ENCODE data around the gene CCL2. TPM values are rescaled to one million over a fixed set of nuclear protein-coding genes. Genes with fewer than 3 reads are reported as not detected.

The CCL2 gene
- not detected in 2 replicates for total RNA-seq (2014; rRNA removed; shearing (Covaris generic); ENCODE audit: low replicate concordance)

DNA sequence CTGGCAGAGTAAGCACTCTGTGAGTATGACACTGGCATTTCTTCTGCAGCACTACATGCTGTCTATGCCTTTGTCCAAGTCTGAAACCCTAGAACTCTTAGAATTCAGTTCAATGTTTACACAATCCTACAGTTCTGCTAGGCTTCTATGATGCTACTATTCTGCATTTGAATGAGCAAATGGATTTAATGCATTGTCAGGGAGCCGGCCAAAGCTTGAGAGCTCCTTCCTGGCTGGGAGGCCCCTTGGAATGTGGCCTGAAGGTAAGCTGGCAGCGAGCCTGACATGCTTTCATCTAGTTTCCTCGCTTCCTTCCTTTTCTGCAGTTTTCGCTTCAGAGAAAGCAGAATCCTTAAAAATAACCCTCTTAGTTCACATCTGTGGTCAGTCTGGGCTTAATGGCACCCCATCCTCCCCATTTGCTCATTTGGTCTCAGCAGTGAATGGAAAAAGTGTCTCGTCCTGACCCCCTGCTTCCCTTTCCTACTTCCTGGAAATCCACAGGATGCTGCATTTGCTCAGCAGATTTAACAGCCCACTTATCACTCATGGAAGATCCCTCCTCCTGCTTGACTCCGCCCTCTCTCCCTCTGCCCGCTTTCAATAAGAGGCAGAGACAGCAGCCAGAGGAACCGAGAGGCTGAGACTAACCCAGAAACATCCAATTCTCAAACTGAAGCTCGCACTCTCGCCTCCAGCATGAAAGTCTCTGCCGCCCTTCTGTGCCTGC, at the start of gene CCL2:
Gene CCL2, plus strand, starts transcription at position 635 of the 730 bp plus-strand sequence. Its CDS starts 65 bp downstream, at position 700.
- Histone ChIP-seq H3K9me2 (replicated peaks; ENCODE audit: insufficient read depth, low read length) (no peaks in the 10 kb centered on the region), H3K9me3 (ENCODE audit: low read length) (no peaks in the 10 kb centered on the region), H3K4me3 (ENCODE audit: low read length) (no peak within 1 kb of the TSS), H4K20me1 (ENCODE audit: insufficient read depth, low read depth, low read length) (no peaks in the 10 kb centered on the region), H2AFZ (ENCODE audit: low read length) (no peak within 1 kb of the TSS), H3K4me1 (ENCODE audit: low read length) (no peaks in the 10 kb centered on the region), H3K4me2 (ENCODE audit: low read depth, low read length, poor library complexity, severe bottlenecking) (no peak within 1 kb of the TSS), H3K79me2 (ENCODE audit: low read length) (no peaks in the 10 kb centered on the region), H3K9ac (ENCODE audit: low read length) (no peak within 1 kb of the TSS), H3K27ac (ENCODE audit: low read length) (no peak within 1 kb of the TSS), H3K36me3 (ENCODE audit: insufficient read depth, low read length) (no peaks in the 10 kb centered on the region), H3K27me3 (ENCODE audit: low read length) (no peaks in the 10 kb centered on the region)
- no peak for DNase-seq

- Histone ChIP-seq H3K79me2 (ENCODE audit: low read length) (no peaks in the 10 kb centered on the region), H3K36me3 (ENCODE audit: insufficient read depth, low read length) (no peaks in the 10 kb centered on the region), H3K9ac (ENCODE audit: low read length) (no peak overlapping the region), H4K20me1 (ENCODE audit: insufficient read depth, low read depth, low read length) (no peaks in the 10 kb centered on the region), H3K27ac (ENCODE audit: low read length) (no peak overlapping the region), H3K9me3 (ENCODE audit: low read length) (no peaks in the 10 kb centered on the region), H3K4me3 (ENCODE audit: low read length) (no peak overlapping the region), H3K9me2 (replicated peaks; ENCODE audit: insufficient read depth, low read length) (no peaks in the 10 kb centered on the region), H3K4me1 (ENCODE audit: low read length) (no peaks in the 10 kb centered on the region), H3K4me2 (ENCODE audit: low read depth, low read length, poor library complexity, severe bottlenecking) (no peak overlapping the region), H3K27me3 (ENCODE audit: low read length) (no peaks in the 10 kb centered on the region), H2AFZ (ENCODE audit: low read length) (no peak overlapping the region)
- no peak for DNase-seq
Measured at GRCh38 chr17:34205401-34205800, 49.7 kb upstream of the CCL2 start.

DNA sequence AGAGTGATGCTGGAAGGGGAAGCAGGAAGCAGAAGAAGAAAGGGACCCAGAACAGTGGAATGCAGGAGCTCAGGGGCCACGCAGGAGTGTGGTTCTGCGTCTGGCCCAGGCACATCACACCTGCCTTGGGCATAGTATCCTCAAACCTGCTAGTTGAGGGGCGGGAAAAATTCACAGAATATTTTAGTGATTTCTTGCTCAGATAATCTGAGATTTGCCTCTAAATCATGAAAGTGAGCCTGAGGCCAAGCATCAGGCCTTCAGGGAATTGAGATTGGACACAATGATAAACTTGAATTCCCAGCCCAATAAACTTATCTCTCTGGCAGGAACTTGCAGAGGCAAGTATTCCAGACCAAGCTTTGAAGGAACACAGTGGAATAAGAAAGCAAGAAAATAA, 48.5 kb upstream of the CCL2 start:
- Histone ChIP-seq H3K9me2 (replicated peaks; ENCODE audit: insufficient read depth, low read length) (no peaks in the 10 kb centered on the region), H3K27me3 (ENCODE audit: low read length) (no peaks in the 10 kb centered on the region), H3K4me2 (ENCODE audit: low read depth, low read length, poor library complexity, severe bottlenecking) (no peak overlapping the region), H3K36me3 (ENCODE audit: insufficient read depth, low read length) (no peaks in the 10 kb centered on the region), H3K4me3 (ENCODE audit: low read length) (no peak overlapping the region), H3K4me1 (ENCODE audit: low read length) (no peaks in the 10 kb centered on the region), H3K27ac (ENCODE audit: low read length) (no peak overlapping the region), H3K9me3 (ENCODE audit: low read length) (no peaks in the 10 kb centered on the region), H3K9ac (ENCODE audit: low read length) (no peak overlapping the region), H3K79me2 (ENCODE audit: low read length) (no peaks in the 10 kb centered on the region), H2AFZ (ENCODE audit: low read length) (no peak overlapping the region), H4K20me1 (ENCODE audit: insufficient read depth, low read depth, low read length) (no peaks in the 10 kb centered on the region)
- DNase-seq = no peak

GRCh38 chr17:34207572-34207971, 47.5 kb upstream of the CCL2 start:
- H3K9ac ChIP-seq (ENCODE audit: low read length) = no peak overlapping the region
- no peaks in the 10 kb centered on the region for H3K79me2 ChIP-seq (ENCODE audit: low read length)
- H3K9me2 ChIP-seq (replicated peaks; ENCODE audit: insufficient read depth, low read length) = no peaks in the 10 kb centered on the region
- H3K4me3 ChIP-seq (ENCODE audit: low read length) = no peak overlapping the region
- no peaks in the 10 kb centered on the region for H3K27me3 ChIP-seq (ENCODE audit: low read length)
- H2AFZ ChIP-seq (ENCODE audit: low read length) = no peak overlapping the region
- H3K4me2 ChIP-seq (ENCODE audit: low read depth, low read length, poor library complexity, severe bottlenecking) = no peak overlapping the region
- H3K36me3 ChIP-seq (ENCODE audit: insufficient read depth, low read length) = no peaks in the 10 kb centered on the region
- no peak overlapping the region for H3K27ac ChIP-seq (ENCODE audit: low read length)
- no peaks in the 10 kb centered on the region for H4K20me1 ChIP-seq (ENCODE audit: insufficient read depth, low read depth, low read length)
- H3K4me1 ChIP-seq (ENCODE audit: low read length) = no peaks in the 10 kb centered on the region
- no peaks in the 10 kb centered on the region for H3K9me3 ChIP-seq (ENCODE audit: low read length)
- DNase-seq = no peak

DNA sequence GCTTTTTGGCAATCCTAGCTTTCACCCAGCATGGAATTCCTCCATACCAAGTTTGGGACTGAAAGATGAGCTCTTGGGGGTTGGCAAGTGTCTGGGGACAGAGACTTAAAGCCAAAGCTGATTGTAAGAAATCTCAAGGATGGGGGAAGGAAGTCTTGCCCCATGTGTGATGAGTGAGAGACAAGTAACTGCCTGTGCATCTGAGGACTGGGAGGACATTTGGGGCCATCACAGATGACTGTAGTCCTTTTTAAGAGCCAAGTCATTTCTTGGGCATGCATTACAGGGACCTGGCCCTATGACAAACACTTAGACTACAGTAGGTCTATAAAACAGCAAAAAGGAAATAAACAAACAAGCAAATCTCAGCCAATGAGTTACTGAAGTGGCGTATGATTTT, 36.3 kb upstream of the CCL2 start:
- Histone ChIP-seq H3K36me3 (ENCODE audit: insufficient read depth, low read length) (no peaks in the 10 kb centered on the region), H4K20me1 (ENCODE audit: insufficient read depth, low read depth, low read length) (no peaks in the 10 kb centered on the region), H3K27me3 (ENCODE audit: low read length) (no peaks in the 10 kb centered on the region), H3K79me2 (ENCODE audit: low read length) (no peaks in the 10 kb centered on the region), H3K4me2 (ENCODE audit: low read depth, low read length, poor library complexity, severe bottlenecking) (no peak overlapping the region), H2AFZ (ENCODE audit: low read length) (no peak overlapping the region), H3K9ac (ENCODE audit: low read length) (no peak overlapping the region), H3K27ac (ENCODE audit: low read length) (no peak overlapping the region), H3K4me3 (ENCODE audit: low read length) (no peak overlapping the region), H3K4me1 (ENCODE audit: low read length) (no peaks in the 10 kb centered on the region), H3K9me3 (ENCODE audit: low read length) (no peaks in the 10 kb centered on the region), H3K9me2 (replicated peaks; ENCODE audit: insufficient read depth, low read length) (no peaks in the 10 kb centered on the region)
- no peak for DNase-seq

DNA sequence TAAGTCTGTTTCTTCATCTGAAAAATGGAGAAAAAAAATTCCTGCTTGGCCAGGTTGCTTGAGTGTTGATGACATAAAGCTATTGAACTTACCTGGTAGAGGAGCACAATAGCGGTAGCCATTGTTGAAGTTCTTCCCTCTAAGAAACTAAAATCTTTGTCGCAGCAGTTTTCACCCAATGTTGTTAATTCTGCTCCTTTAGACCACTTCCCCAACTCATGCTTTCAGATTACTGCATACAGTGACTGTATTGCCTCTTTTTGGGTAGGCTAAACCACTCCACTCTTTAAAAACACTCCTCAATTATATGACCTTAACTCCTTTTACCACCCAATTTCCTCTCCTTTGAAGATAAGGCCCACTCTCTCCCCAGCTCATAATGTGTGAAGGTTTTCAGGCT, 35.7 kb upstream of the CCL2 start:
- Histone ChIP-seq H2AFZ (ENCODE audit: low read length) (no peak overlapping the region), H3K4me3 (ENCODE audit: low read length) (no peak overlapping the region), H3K36me3 (ENCODE audit: insufficient read depth, low read length) (no peaks in the 10 kb centered on the region), H3K9me3 (ENCODE audit: low read length) (no peaks in the 10 kb centered on the region), H3K9ac (ENCODE audit: low read length) (no peak overlapping the region), H3K4me1 (ENCODE audit: low read length) (no peaks in the 10 kb centered on the region), H3K27ac (ENCODE audit: low read length) (no peak overlapping the region), H3K27me3 (ENCODE audit: low read length) (no peaks in the 10 kb centered on the region), H4K20me1 (ENCODE audit: insufficient read depth, low read depth, low read length) (no peaks in the 10 kb centered on the region), H3K9me2 (replicated peaks; ENCODE audit: insufficient read depth, low read length) (no peaks in the 10 kb centered on the region), H3K79me2 (ENCODE audit: low read length) (no peaks in the 10 kb centered on the region), H3K4me2 (ENCODE audit: low read depth, low read length, poor library complexity, severe bottlenecking) (no peak overlapping the region)
- no peak for DNase-seq

GRCh38 chr17:34220045-34220751, 34.9 kb upstream of the CCL2 start:
- Histone ChIP-seq H3K4me3 (ENCODE audit: low read length) (no peak overlapping the region), H3K4me2 (ENCODE audit: low read depth, low read length, poor library complexity, severe bottlenecking) (no peak overlapping the region), H3K27ac (ENCODE audit: low read length) (no peak overlapping the region), H3K79me2 (ENCODE audit: low read length) (no peaks in the 10 kb centered on the region), H3K9me3 (ENCODE audit: low read length) (no peaks in the 10 kb centered on the region), H3K36me3 (ENCODE audit: insufficient read depth, low read length) (no peaks in the 10 kb centered on the region), H4K20me1 (ENCODE audit: insufficient read depth, low read depth, low read length) (no peaks in the 10 kb centered on the region), H2AFZ (ENCODE audit: low read length) (no peak overlapping the region), H3K9me2 (replicated peaks; ENCODE audit: insufficient read depth, low read length) (no peaks in the 10 kb centered on the region), H3K27me3 (ENCODE audit: low read length) (no peaks in the 10 kb centered on the region), H3K9ac (ENCODE audit: low read length) (no peak overlapping the region), H3K4me1 (ENCODE audit: low read length) (no peaks in the 10 kb centered on the region)
- DNase-seq = no peak

- DNase-seq = no peak
- no peak overlapping the region for H3K4me3 ChIP-seq (ENCODE audit: low read length)
- no peaks in the 10 kb centered on the region for H4K20me1 ChIP-seq (ENCODE audit: insufficient read depth, low read depth, low read length)
- H3K27me3 ChIP-seq (ENCODE audit: low read length) = no peaks in the 10 kb centered on the region
- H3K9ac ChIP-seq (ENCODE audit: low read length) = no peak overlapping the region
- no peak overlapping the region for H3K27ac ChIP-seq (ENCODE audit: low read length)
- no peaks in the 10 kb centered on the region for H3K9me2 ChIP-seq (replicated peaks; ENCODE audit: insufficient read depth, low read length)
- H3K9me3 ChIP-seq (ENCODE audit: low read length) = no peaks in the 10 kb centered on the region
- H3K4me2 ChIP-seq (ENCODE audit: low read depth, low read length, poor library complexity, severe bottlenecking) = no peak overlapping the region
- no peaks in the 10 kb centered on the region for H3K36me3 ChIP-seq (ENCODE audit: insufficient read depth, low read length)
- no peak overlapping the region for H2AFZ ChIP-seq (ENCODE audit: low read length)
- no peaks in the 10 kb centered on the region for H3K4me1 ChIP-seq (ENCODE audit: low read length)
- H3K79me2 ChIP-seq (ENCODE audit: low read length) = no peaks in the 10 kb centered on the region
Measured at GRCh38 chr17:34220752-34221395, 34.2 kb upstream of the CCL2 start.
